Measurements from ENCODE around the gene CSF2. TPM values are rescaled to one million over a fixed set of nuclear protein-coding genes. Genes with fewer than 3 reads are reported as not detected.
A peak's percentile ranks its signal among the peaks of the same experiment; 100 is the strongest.

The CSF2 gene
- total RNA-seq, 1 donor from 2014 or later: not detected

- no peak for DNase-seq (ENCODE audit: low spot score)
These were observed 12.7 kb downstream of the CSF2 start for GRCh38 chr5:132086277-132086794.

DNA sequence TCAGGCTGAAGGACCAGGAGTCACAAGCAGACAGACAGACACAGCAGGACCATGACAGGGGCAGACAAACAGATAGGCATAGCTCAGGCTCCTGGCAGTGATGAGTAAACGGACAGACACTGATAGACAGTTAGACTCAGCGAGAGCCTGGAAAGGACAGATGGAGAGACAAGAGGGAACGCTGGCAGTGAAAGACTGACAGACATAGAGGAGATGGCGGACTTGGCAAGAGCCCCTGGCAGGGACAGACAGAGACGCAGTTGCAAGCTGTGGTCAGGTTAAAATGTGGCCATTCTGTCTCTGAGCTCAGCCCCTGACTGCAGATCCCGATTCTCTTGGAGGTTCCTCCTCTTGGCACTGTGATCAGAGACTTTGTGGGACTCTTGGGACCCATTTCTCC lies 13.6 kb downstream of the CSF2 start:
- DNase-seq (ENCODE audit: low spot score): no peak

- no peak for DNase-seq (ENCODE audit: low spot score)
These were observed 14.1 kb downstream of the CSF2 start for GRCh38 chr5:132087661-132088060.

DNA sequence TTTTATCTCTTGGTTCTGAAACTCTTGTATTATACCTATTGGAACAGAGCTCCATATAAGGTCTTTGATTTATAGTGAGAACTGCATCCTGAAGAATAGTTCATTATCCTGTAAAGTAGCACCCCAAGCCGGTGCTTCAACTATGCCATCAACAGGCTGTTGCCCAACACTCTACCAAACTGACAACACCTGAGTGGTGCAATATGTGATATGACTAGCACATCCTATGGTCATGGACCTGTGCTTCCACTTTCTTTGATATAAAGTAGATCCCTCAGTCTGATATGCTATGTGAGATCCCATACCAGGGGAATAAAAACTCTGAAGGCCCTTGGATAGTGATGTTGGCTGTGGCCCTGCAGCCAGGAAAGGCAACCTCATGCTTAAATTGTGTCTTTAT lies 15.8 kb downstream of the CSF2 start:
- peak; percentile 20 for DNase-seq (ENCODE audit: low spot score)

DNA sequence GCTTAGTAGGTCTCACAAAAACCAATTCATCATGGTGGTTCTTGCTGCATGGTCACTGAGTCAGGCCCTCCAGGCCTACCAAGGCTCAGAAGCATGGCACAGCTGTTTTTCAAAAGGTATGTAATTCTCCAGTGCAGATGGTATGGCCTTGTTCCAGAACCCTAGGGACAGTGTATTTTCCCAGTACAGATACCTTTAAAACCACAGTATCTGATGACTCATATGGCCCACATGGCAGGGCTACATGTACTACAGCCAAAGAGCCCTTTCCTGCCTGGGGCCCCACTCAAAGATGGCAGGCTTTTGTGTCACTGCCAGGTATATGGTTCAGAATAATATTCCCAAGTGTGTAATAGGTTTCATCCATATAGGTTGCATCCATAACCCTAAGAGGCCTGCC lies 16.5 kb downstream of the CSF2 start:
- DNase-seq (ENCODE audit: low spot score): peak; percentile 22

GRCh38 chr5:132093271-132093670 lies 19.7 kb downstream of the CSF2 start:
- DNase-seq (ENCODE audit: low spot score): no peak

GRCh38 chr5:132094393-132095076 lies 20.9 kb downstream of the CSF2 start:
- DNase-seq (ENCODE audit: low spot score): no peak

- no peak for DNase-seq (ENCODE audit: low spot score)
These were observed 21.5 kb downstream of the CSF2 start for GRCh38 chr5:132095077-132095410.

DNA sequence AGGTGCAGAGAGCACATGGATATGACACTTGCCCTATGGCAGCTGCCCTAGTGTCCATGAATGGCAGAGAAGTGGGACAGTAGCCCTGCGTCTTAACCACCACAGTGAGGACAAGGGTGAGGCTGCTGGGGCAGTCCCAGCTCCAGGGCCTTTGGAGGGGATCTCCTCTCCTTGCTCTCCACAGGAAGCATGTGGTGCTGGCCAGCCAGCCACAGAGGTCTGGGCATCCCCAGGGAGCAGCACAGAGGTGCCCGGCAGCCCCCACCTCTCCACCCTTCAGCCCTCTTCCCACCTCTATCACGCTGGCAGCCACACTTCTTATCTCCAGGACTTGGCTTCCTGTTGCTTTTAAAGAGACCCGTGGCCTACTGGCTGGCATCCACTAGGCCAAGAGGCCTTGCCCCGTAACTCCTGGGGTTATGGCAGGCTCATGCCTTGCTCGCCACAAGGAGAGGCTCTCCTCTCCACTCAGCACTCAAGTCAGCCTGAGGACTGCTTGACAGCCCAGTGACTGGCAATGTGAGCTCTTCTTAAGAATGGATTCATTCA lies 21.9 kb downstream of the CSF2 start:
- no peak for DNase-seq (ENCODE audit: low spot score)

GRCh38 chr5:132096904-132097303 lies 23.3 kb downstream of the CSF2 start:
- DNase-seq (ENCODE audit: low spot score): no peak

DNA sequence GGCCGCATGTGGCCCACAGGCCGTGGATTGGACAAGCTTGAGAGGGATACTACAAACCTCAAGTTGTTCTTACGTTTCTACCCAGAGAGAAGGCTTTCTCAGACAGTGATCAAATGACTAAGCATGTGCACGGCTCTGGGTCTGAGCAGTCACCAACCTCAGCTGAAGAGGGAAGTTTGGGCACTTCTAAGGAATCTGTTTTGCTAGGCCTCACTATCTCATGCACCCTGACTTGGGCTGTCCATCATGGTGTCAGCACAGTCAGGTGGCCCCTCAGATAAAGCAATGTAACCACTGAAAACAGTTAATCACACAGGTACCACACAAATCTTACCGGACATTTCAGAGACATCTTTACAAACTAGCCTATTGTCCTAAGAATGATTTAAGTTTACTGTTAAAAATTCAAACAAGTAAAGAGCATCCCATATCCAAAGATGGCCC lies 24.6 kb downstream of the CSF2 start:
- no peak for DNase-seq (ENCODE audit: low spot score)

GRCh38 chr5:132098621-132099020 lies 25.0 kb downstream of the CSF2 start:
- no peak for DNase-seq (ENCODE audit: low spot score)

- DNase-seq (ENCODE audit: low spot score): no peak
These were observed 25.6 kb downstream of the CSF2 start for GRCh38 chr5:132099076-132099748.

GRCh38 chr5:132099905-132100304 lies 26.3 kb downstream of the CSF2 start:
- no peak for DNase-seq (ENCODE audit: low spot score)

GRCh38 chr5:132100672-132101261 lies 27.2 kb downstream of the CSF2 start:
- no peak for DNase-seq (ENCODE audit: low spot score)

DNA sequence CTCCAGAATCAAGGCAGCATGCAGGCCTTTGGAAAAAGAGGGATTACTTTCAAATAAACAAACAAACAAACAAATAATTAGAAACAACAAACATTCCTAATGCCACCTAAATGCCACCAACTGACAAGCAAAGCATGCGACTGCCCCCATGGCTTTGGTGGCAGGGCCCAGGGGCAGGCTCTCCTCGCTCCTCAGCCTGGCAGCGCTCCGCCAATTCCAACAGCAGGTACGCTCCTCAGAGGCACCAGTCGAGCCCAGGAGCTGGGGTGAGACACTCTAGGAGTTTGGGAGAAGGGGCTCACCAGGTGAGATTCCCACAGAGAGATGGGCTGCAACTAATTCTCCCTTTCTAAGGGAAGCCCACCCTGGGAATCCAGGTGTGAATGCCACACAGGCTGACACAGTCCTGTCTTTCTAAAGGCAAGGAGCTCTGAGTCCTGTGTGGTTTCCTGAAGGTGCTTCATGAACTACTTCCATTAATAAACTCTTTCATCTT lies 27.8 kb downstream of the CSF2 start:
- DNase-seq (ENCODE audit: low spot score): no peak

DNA sequence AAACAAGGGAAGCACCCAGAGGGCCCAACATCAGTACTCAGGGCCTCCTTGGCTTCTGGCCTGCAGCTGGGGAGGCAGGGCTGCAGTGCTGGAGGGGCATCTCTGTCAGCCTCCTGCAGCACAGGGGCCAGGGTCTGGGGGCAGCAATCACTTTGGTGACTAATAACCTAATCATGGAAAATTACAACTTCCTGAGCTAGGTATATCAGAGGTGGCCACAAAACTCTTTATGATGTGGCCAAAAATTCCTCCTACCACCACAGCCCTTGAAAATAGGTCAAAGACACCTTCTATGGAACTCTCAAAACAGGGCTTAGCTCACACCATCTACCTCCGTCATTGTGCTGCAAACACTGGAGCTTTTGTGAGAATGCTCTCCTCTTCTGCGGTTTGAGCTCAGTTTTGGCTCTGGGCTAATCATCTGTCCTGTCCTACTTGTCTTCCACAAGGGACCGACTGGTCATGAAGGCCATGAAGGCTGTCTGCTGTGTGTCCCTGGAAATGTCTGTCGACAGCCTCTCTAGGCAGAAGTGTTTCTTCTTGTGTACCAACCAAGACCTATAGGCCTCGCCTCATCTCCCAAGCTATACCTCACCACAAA lies 28.6 kb downstream of the CSF2 start:
- no peak for DNase-seq (ENCODE audit: low spot score)

GRCh38 chr5:132102944-132103331 lies 29.3 kb downstream of the CSF2 start:
- no peak for DNase-seq (ENCODE audit: low spot score)

DNA sequence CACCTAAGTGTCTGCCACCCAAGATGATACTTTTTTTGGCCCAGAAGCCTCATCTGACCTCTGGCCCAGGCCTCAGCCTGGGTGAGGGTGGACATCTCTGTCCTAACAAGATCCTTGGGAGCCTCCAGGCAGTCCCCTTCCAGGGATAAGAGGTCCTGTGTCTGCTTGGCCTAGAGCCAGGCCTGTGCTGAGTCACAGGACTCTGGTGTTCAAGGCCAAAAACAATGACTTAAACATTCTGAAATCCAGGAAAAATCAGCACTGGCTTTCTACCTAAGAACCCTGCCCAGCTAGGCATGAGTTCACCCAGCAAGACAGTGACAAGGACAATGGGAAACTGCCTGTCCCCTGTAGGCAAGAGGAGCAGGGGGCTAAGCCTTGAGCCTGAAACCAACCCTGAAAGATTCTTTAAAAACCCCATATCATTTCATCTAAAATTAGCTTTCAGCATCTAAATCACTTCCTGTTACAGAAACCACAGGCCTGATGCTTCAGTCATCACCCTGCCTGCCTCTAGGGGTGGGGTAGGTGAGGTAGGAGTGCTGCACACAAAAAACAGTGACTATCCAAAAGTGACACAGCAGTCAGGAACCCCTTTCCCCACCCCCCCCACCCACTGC lies 29.9 kb downstream of the CSF2 start:
- no peak for DNase-seq (ENCODE audit: low spot score)

- DNase-seq (ENCODE audit: low spot score): no peak
These were observed 30.4 kb downstream of the CSF2 start for GRCh38 chr5:132103969-132104391.

DNA sequence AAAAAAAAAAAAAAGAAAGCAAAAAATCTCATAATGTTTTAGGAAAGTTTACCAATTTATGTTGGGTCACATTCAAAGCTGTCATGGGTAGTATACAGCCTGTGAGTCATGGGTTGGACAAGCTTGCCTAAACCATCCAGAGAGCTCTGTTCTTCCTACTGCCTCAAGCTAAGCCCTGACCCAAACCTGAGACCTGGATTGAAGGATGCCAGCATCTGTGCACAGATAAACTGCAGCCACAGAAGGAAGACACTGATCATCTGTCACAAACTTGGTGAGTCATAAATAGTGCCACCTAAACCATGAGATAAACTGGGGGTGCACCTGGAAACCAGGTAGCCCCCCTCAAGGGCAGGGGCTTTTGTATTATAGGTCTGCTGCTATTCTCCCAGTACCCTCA lies 31.0 kb downstream of the CSF2 start:
- no peak for DNase-seq (ENCODE audit: low spot score)

Data from mesenteric fat pad (tissue), 1 donor.